Neural cell (in vitro differentiated cells): Measurements from ENCODE around the gene NTSR2. TPM values are rescaled to one million over a fixed set of nuclear protein-coding genes. Genes with fewer than 3 reads are reported as not detected.

Source experiments
- H2AFZ ChIP-seq: fragments of 200-600, 300-800 bp; sonication (generic), shearing (Covaris generic); 2 replicates; pipeline ENCODE4 v1.6.0; 2014; ENCODE audit warnings: low read depth, mild to moderate bottlenecking, antibody characterized with exemption, low read length, moderate library complexity
- H3F3A ChIP-seq: fragments of 200-600 bp; shearing (Covaris generic); 2 replicates; pipeline ENCODE4 v1.6.1; 2016; ENCODE audit warnings: mild to moderate bottlenecking, moderate library complexity, mixed read lengths, antibody characterized with exemption, low read length; ENCODE audit not compliant: insufficient read depth, poor library complexity, severe bottlenecking
- H3K27ac ChIP-seq: fragments of 200-600, 300-800 bp; sonication (generic), shearing (Covaris generic); 2 replicates; pipeline ENCODE4 v1.5.1; 2014; ENCODE audit warnings: mild to moderate bottlenecking, low read length, moderate library complexity
- H3K27me3 ChIP-seq: fragments of 300-800, 200-600 bp; sonication (generic), shearing (Covaris generic); 2 replicates; pipeline ENCODE4 v1.6.0; 2014; ENCODE audit warnings: mild to moderate bottlenecking, low read depth, low read length, moderate library complexity; ENCODE audit not compliant: insufficient read depth
- H3K36me3 ChIP-seq: fragments of 300-800, 200-600 bp; sonication (generic), shearing (Covaris generic); 2 replicates; pipeline ENCODE4 v1.5.1; 2014; ENCODE audit warnings: mild to moderate bottlenecking, antibody characterized with exemption, low read length, moderate library complexity; ENCODE audit not compliant: insufficient read depth
- H3K4me2 ChIP-seq: fragments of 300-800, 200-600 bp; sonication (generic), shearing (Covaris generic); 2 replicates; pipeline ENCODE4 v1.6.0; 2014; ENCODE audit warnings: mild to moderate bottlenecking, low read length
- H3K4me3 ChIP-seq: fragments of 300-800, 200-600 bp; sonication (generic), shearing (Covaris generic); 2 replicates; pipeline ENCODE4 v1.5.1; 2014; ENCODE audit warnings: mild to moderate bottlenecking, low read length, moderate library complexity
- H3K79me2 ChIP-seq: fragments of 200-600 bp; shearing (Covaris generic); replicated peaks from 2 replicates; pipeline ENCODE4 v1.6.0; 2014; ENCODE audit warnings: mild to moderate bottlenecking, low read length, moderate library complexity; ENCODE audit not compliant: insufficient read depth
- H3K9ac ChIP-seq: fragments of 300-800, 200-600 bp; sonication (generic), shearing (Covaris generic); 2 replicates; pipeline ENCODE4 v1.6.1; 2016; ENCODE audit warnings: mild to moderate bottlenecking, low read length, mixed read lengths
- H3K9me2 ChIP-seq: fragments of 200-600 bp; shearing (Covaris generic); 2 replicates; pipeline ENCODE4 v1.6.1; 2016; ENCODE audit warnings: mild to moderate bottlenecking, low read length, mixed read lengths; ENCODE audit not compliant: insufficient read depth
- H3K9me3 ChIP-seq: fragments of 200-600, 300-800 bp; sonication (generic), shearing (Covaris generic); 2 replicates; pipeline ENCODE4 v1.6.1; 2016; ENCODE audit warnings: mild to moderate bottlenecking, mixed run types, low read length, moderate library complexity, mixed read lengths
- H4K20me1 ChIP-seq: fragments of 200-600 bp; shearing (Covaris generic); 2 replicates; pipeline ENCODE4 v1.6.1; 2016; ENCODE audit warnings: mild to moderate bottlenecking, mixed run types; ENCODE audit not compliant: insufficient read depth
- EP300 ChIP-seq: fragments of 450-650 bp; conservative IDR thresholded peaks from 2 replicates; pipeline ENCODE4 v1.6.1; 2014; ENCODE audit warnings: antibody characterized with exemption, mild to moderate bottlenecking, moderate library complexity; ENCODE audit not compliant: poor library complexity, severe bottlenecking
- EZH2 ChIP-seq: fragments of 200-600, 300-800 bp; shearing (Covaris generic), sonication (generic); IDR thresholded peaks from 2 replicates; pipeline ENCODE4 v1.6.1; 2014; ENCODE audit warnings: antibody characterized with exemption, low read length, borderline replicate concordance, mild to moderate bottlenecking; ENCODE audit not compliant: insufficient read depth, poor library complexity, severe bottlenecking
- MXI1 ChIP-seq: fragments of 450-650 bp; conservative IDR thresholded peaks from 2 replicates; pipeline ENCODE4 v1.6.1; 2014; ENCODE audit warnings: antibody characterized with exemption, mild to moderate bottlenecking; ENCODE audit not compliant: poor library complexity, severe bottlenecking
- POLR2AphosphoS5 ChIP-seq: IDR thresholded peaks from 2 replicates; pipeline ENCODE4 v1.6.1; 2012
- RAD21 ChIP-seq: fragments of 450-650 bp; conservative IDR thresholded peaks from 2 replicates; pipeline ENCODE4 v1.6.1; 2014; ENCODE audit warnings: antibody characterized with exemption, mild to moderate bottlenecking, moderate library complexity
- SMC3 ChIP-seq: fragments of 450-650 bp; conservative IDR thresholded peaks from 2 replicates; pipeline ENCODE4 v1.6.1; 2014; ENCODE audit warnings: antibody characterized with exemption, mild to moderate bottlenecking, moderate library complexity; ENCODE audit not compliant: poor library complexity
- TAF1 ChIP-seq: IDR thresholded peaks from 2 replicates; pipeline ENCODE4 v1.6.1; 2012; ENCODE audit warnings: low read depth
- polyA plus RNA-seq: library from polyadenylated mRNA; depleted of rRNA; stranded (reverse); fragments of >200 nt; gene quantifications from 2 replicates; pipeline ENCODE4 v1.2.3, GENCODE V29; 2014
- TF ChIP-seq, protein P1 (sequence below): fragments of 450-650 bp; IDR thresholded peaks from 2 replicates; pipeline ENCODE4 v1.5.1; 2014; ENCODE audit warnings: antibody characterized with exemption, mild to moderate bottlenecking, moderate library complexity; ENCODE audit not compliant: poor library complexity, severe bottlenecking
- TF ChIP-seq, protein P2 (sequence below): IDR thresholded peaks from 2 replicates; pipeline ENCODE4 v1.6.1; 2012; ENCODE audit warnings: borderline replicate concordance

Gene NTSR2
- polyA plus RNA-seq, 1 donor from 2014 or later, result not detected

DNA sequence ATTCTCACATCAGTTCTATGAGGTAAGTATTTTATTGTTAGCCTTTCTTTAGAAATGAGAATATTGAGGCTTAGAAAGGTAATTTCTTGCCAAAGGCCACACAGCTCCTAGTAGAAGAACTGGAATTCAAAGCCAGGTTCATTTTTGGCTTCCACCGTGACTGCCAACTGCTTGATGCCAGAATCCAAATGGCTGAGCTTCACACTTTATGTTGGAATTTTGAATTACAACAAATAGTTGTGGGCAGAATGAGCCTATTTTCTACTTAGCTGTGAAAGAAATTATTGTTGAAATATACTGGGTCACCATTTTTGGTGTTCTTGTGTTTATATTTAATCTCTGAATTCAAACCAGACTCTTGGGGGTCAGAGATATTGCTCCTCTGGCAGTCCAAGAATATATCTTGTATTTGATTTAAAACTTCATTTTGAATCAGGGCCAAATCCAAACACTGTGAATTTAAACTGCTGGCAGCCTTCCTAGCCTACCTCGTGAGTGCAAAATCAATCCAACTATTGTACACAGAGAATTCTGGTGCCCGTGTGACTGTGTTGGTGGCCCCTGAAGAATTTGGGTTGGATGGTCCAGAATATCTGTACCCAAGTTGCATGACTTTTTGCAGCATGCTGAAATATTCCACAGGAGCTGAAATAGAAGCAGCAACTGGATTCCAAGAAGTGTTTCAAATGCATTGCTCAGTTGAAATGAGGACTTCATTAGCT is 40.8 kb upstream of the NTSR2 start:
- no peak overlapping the region for H3K9ac ChIP-seq
- no peaks in the 10 kb centered on the region for H3K36me3 ChIP-seq
- H3K9me2 ChIP-seq, result no peaks in the 10 kb centered on the region
- H3F3A ChIP-seq, result no peaks in the 10 kb centered on the region
- H2AFZ ChIP-seq, result no peak overlapping the region
- no peaks in the 10 kb centered on the region for H3K27me3 ChIP-seq
- no peak overlapping the region for H3K4me3 ChIP-seq
- H3K79me2 ChIP-seq, result no peaks in the 10 kb centered on the region
- no peak for TF ChIP-seq TAF1
- TF ChIP-seq, protein P1, sequence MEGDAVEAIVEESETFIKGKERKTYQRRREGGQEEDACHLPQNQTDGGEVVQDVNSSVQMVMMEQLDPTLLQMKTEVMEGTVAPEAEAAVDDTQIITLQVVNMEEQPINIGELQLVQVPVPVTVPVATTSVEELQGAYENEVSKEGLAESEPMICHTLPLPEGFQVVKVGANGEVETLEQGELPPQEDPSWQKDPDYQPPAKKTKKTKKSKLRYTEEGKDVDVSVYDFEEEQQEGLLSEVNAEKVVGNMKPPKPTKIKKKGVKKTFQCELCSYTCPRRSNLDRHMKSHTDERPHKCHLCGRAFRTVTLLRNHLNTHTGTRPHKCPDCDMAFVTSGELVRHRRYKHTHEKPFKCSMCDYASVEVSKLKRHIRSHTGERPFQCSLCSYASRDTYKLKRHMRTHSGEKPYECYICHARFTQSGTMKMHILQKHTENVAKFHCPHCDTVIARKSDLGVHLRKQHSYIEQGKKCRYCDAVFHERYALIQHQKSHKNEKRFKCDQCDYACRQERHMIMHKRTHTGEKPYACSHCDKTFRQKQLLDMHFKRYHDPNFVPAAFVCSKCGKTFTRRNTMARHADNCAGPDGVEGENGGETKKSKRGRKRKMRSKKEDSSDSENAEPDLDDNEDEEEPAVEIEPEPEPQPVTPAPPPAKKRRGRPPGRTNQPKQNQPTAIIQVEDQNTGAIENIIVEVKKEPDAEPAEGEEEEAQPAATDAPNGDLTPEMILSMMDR, result no peak
- TF ChIP-seq SMC3, result no peak
- no peak for TF ChIP-seq POLR2AphosphoS5
- no peak for TF ChIP-seq EZH2
- TF ChIP-seq EP300, result no peak
- no peak for TF ChIP-seq RAD21
- TF ChIP-seq MXI1, result no peak
- TF ChIP-seq, protein P2, sequence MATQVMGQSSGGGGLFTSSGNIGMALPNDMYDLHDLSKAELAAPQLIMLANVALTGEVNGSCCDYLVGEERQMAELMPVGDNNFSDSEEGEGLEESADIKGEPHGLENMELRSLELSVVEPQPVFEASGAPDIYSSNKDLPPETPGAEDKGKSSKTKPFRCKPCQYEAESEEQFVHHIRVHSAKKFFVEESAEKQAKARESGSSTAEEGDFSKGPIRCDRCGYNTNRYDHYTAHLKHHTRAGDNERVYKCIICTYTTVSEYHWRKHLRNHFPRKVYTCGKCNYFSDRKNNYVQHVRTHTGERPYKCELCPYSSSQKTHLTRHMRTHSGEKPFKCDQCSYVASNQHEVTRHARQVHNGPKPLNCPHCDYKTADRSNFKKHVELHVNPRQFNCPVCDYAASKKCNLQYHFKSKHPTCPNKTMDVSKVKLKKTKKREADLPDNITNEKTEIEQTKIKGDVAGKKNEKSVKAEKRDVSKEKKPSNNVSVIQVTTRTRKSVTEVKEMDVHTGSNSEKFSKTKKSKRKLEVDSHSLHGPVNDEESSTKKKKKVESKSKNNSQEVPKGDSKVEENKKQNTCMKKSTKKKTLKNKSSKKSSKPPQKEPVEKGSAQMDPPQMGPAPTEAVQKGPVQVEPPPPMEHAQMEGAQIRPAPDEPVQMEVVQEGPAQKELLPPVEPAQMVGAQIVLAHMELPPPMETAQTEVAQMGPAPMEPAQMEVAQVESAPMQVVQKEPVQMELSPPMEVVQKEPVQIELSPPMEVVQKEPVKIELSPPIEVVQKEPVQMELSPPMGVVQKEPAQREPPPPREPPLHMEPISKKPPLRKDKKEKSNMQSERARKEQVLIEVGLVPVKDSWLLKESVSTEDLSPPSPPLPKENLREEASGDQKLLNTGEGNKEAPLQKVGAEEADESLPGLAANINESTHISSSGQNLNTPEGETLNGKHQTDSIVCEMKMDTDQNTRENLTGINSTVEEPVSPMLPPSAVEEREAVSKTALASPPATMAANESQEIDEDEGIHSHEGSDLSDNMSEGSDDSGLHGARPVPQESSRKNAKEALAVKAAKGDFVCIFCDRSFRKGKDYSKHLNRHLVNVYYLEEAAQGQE, result no peak
- no peaks in the 10 kb centered on the region for H4K20me1 ChIP-seq
- no peak overlapping the region for H3K27ac ChIP-seq
- H3K4me2 ChIP-seq, result no peak overlapping the region
- no peaks in the 10 kb centered on the region for H3K9me3 ChIP-seq

DNA sequence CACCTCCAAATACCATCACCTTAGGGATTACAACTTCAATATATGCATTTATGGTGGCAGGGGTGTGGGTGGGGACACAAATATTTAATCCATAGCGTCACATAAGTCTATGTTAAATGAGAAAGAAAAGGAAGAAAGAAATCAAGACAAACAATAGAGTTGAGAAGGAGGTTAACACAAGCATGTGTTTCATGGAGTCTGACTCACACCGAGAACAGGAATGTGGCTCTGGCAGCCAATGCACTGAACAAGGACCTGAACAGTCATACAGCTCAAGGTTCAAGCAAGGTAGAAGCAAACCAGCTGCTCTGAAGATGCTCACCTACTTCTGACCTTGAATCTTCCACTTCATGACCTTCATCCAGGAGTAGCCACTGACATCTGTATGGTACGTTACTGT is 40.2 kb upstream of the NTSR2 start:
- Histone ChIP-seq H3K27me3 (no peaks in the 10 kb centered on the region), H3F3A (no peaks in the 10 kb centered on the region), H3K36me3 (no peaks in the 10 kb centered on the region), H3K27ac (no peak overlapping the region), H2AFZ (no peak overlapping the region), H3K9me3 (no peaks in the 10 kb centered on the region), H3K4me3 (no peak overlapping the region), H4K20me1 (no peaks in the 10 kb centered on the region), H3K9me2 (no peaks in the 10 kb centered on the region), H3K9ac (no peak overlapping the region), H3K79me2 (no peaks in the 10 kb centered on the region), H3K4me2 (no peak overlapping the region)
- TF ChIP-seq POLR2AphosphoS5, result no peak
- no peak for TF ChIP-seq TAF1
- TF ChIP-seq SMC3, result no peak
- TF ChIP-seq EP300, result no peak
- TF ChIP-seq, protein P1, result no peak
- no peak for TF ChIP-seq EZH2
- TF ChIP-seq, protein P2, result no peak
- TF ChIP-seq RAD21, result no peak
- no peak for TF ChIP-seq MXI1
